Prostate gland (tissue), 2 donors: ENCODE results near the gene FAS. TPM values are rescaled to one million over a fixed set of nuclear protein-coding genes. Genes with fewer than 3 reads are reported as not detected.

ENCODE experiments used
- DNase-seq: peaks from one replicate; pipeline ENCODE4 v3.0.0-alpha.2; 2019; ENCODE audit warnings: low spot score
- H3K27ac ChIP-seq, 2 donors: fragments of 200-600 bp; sonication (generic); 2 replicates each; pipeline ENCODE4 v1.5.1; 2017 to 2019
- H3K27me3 ChIP-seq: fragments of 200-600 bp; sonication (generic); replicated peaks from 2 replicates; pipeline ENCODE4 v1.5.1; 2019; ENCODE audit not compliant: insufficient read depth
- H3K36me3 ChIP-seq, 2 donors: fragments of 200-600 bp; sonication (generic); 1 replicate in 1 of 2; 2 replicates in 1 of 2; pipeline versions ENCODE4 v1.5.1 to v1.8.1; 2017 to 2019
- H3K4me1 ChIP-seq: fragments of 200-600 bp; sonication (generic); replicated peaks from 2 replicates; pipeline ENCODE4 v1.5.1; 2019
- H3K4me3 ChIP-seq, 2 donors: fragments of 200-600 bp; sonication (generic); 2 replicates each; pipeline ENCODE4 v1.5.1; 2017 to 2019
- H3K9me3 ChIP-seq: fragments of 200-600 bp; sonication (generic); 2 replicates; pipeline ENCODE4 v1.5.1; 2017
- CTCF ChIP-seq, 4 experiments: fragments of 200-600 bp in 2 of 4; fragments of 450-650 bp in 2 of 4; sonication (generic) in 2 of 4; IDR thresholded peaks; 1 replicate in 3 of 4; 2 replicates in 1 of 4; pipeline ENCODE4 v1.5.1; 2016 to 2019; ENCODE audit warnings: antibody characterized with exemption in 4 of 4, mild to moderate bottlenecking in 2 of 4, moderate library complexity in 2 of 4
- POLR2A ChIP-seq: fragments of 450-650 bp; IDR thresholded peaks from one replicate; pipeline ENCODE4 v1.6.1; 2016; ENCODE audit warnings: antibody characterized with exemption, mild to moderate bottlenecking
- POLR2AphosphoS5 ChIP-seq: sonication (generic); formaldehyde crosslinking; IDR thresholded peaks from one replicate; pipeline ENCODE4 v1.6.1; 2017; ENCODE audit warnings: antibody characterized with exemption
- WGBS: methylation state at CpG from one replicate; pipeline ENCODE4 v1.1.5; 2018; 5-methylcytosine and 5-hydroxymethylcytosine counted together
- intact Hi-C: fragments of 100-400 bp; cut with DNase I; formaldehyde crosslinking; loops from one replicate; pipeline ENCODE4 v1.14.2; 2022
- total RNA-seq, 2 donors: library from RNA; depleted of rRNA; stranded (reverse); fragments of >200 nt; gene quantifications; one replicate each; pipeline ENCODE4 v1.1.0, GENCODE V29; 2016

The FAS gene
- total RNA-seq, 2 donors from 2014 or later, result 13.7 to 17.7 TPM

- no peak for DNase-seq
- Histone ChIP-seq H3K4me3 (no peak overlapping the region), H3K4me1 (no peaks in the 10 kb centered on the region), H3K9me3 (no peaks in the 10 kb centered on the region), H3K27me3 (no peaks in the 10 kb centered on the region), H3K27ac (no peak overlapping the region), H3K36me3 (no peaks in the 10 kb centered on the region)
- TF ChIP-seq POLR2A, result no peak
- WGBS, result 85% methylated on average over 1 of the region's 1 CpG
- intact Hi-C loops, result no loop called here
Measured at GRCh38 chr10:88996927-88997326, 6.3 kb downstream of the FAS start.

- WGBS, result 58% methylated on average over 1 of the region's 1 CpG
- H3K4me3 ChIP-seq, result no peak overlapping the region
- H3K36me3 ChIP-seq, result no peaks in the 10 kb centered on the region
- peak overlapping the region in 1 of 2 donors; percentile 1 for H3K27ac ChIP-seq
- no peak for TF ChIP-seq POLR2A
- TF ChIP-seq POLR2AphosphoS5, result no peak
- no peak for TF ChIP-seq CTCF (IDR thresholded peaks at IDR 0.05)
- intact Hi-C loops, result no loop called here
- H3K4me1 ChIP-seq, result no peaks in the 10 kb centered on the region
- H3K27me3 ChIP-seq, result no peaks in the 10 kb centered on the region
- no peak for DNase-seq
- no peaks in the 10 kb centered on the region for H3K9me3 ChIP-seq
Measured at GRCh38 chr10:88999625-89000024, 9.0 kb downstream of the FAS start.

- H3K36me3 ChIP-seq, result no peaks in the 10 kb centered on the region
- H3K4me1 ChIP-seq, result no peaks in the 10 kb centered on the region
- DNase-seq, result no peak
- H3K27me3 ChIP-seq, result no peaks in the 10 kb centered on the region
- intact Hi-C loops, result no loop called here
- no peaks in the 10 kb centered on the region for H3K9me3 ChIP-seq
- TF ChIP-seq POLR2A (no peak), CTCF (IDR thresholded peaks at IDR 0.05) (no peak), POLR2AphosphoS5 (no peak)
- H3K4me3 ChIP-seq, result no peak overlapping the region
- peak overlapping the region in 1 of 2 donors; percentile 8 for H3K27ac ChIP-seq
- WGBS, result 61% methylated on average over 5 of the region's 5 CpGs
Measured at GRCh38 chr10:89001024-89001728, 10.6 kb downstream of the FAS start.

GRCh38 chr10:89001729-89002072 lies 11.1 kb downstream of the FAS start:
- H3K27me3 ChIP-seq, result no peaks in the 10 kb centered on the region
- intact Hi-C loops, result no loop called here
- H3K4me3 ChIP-seq, result no peak overlapping the region
- no peak overlapping the region for H3K27ac ChIP-seq
- no peak for TF ChIP-seq POLR2AphosphoS5
- TF ChIP-seq CTCF (IDR thresholded peaks at IDR 0.05), result no peak
- no peak for TF ChIP-seq POLR2A
- H3K9me3 ChIP-seq, result no peaks in the 10 kb centered on the region
- 49% methylated on average over 4 of the region's 4 CpGs for WGBS
- H3K4me1 ChIP-seq, result no peaks in the 10 kb centered on the region
- no peak for DNase-seq
- no peaks in the 10 kb centered on the region for H3K36me3 ChIP-seq

GRCh38 chr10:89002226-89002978 lies 11.8 kb downstream of the FAS start:
- Histone ChIP-seq H3K4me1 (no peaks in the 10 kb centered on the region), H3K27me3 (no peaks in the 10 kb centered on the region), H3K4me3 (no peak overlapping the region), H3K36me3 (no peaks in the 10 kb centered on the region), H3K27ac (no peak overlapping the region), H3K9me3 (no peaks in the 10 kb centered on the region)
- intact Hi-C loops, result no loop called here
- 91% methylated on average over 4 of the region's 4 CpGs for WGBS
- no peak for DNase-seq
- no peak for TF ChIP-seq CTCF (IDR thresholded peaks at IDR 0.05)
- TF ChIP-seq POLR2A, result no peak
- no peak for TF ChIP-seq POLR2AphosphoS5
